IPS-20b (cell line): Measurements from ENCODE around the gene ITGA11.

Source experiments
- H3K27ac ChIP-seq: one replicate; pipeline ENCODE4 v1.5.1; 2013; ENCODE audit warnings: low read length
- H3K27me3 ChIP-seq: 2 replicates; pipeline ENCODE4 v1.6.1; 2013; ENCODE audit warnings: mild to moderate bottlenecking, low read length, inconsistent platforms; ENCODE audit not compliant: insufficient read depth
- H3K36me3 ChIP-seq: 2 replicates; pipeline ENCODE4 v1.6.1; 2013; ENCODE audit warnings: low read depth, mild to moderate bottlenecking, inconsistent platforms, low read length, moderate library complexity; ENCODE audit not compliant: insufficient read depth
- H3K4me1 ChIP-seq: 2 replicates; pipeline ENCODE4 v1.6.1; 2013; ENCODE audit warnings: mild to moderate bottlenecking, control low read depth, inconsistent platforms, low read length, moderate library complexity; ENCODE audit not compliant: insufficient read depth
- H3K4me3 ChIP-seq: 2 replicates; pipeline ENCODE4 v1.5.1; 2013; ENCODE audit warnings: mild to moderate bottlenecking, low read length, inconsistent platforms
- H3K9ac ChIP-seq: 2 replicates; pipeline ENCODE4 v1.6.1; 2013; ENCODE audit warnings: low read depth, mild to moderate bottlenecking, inconsistent platforms, low read length, moderate library complexity
- H3K9me3 ChIP-seq: 2 replicates; pipeline ENCODE4 v1.6.1; 2013; ENCODE audit warnings: mild to moderate bottlenecking, low read depth, low read length, inconsistent platforms; ENCODE audit not compliant: insufficient read depth

ITGA11 gene

GRCh38 chr15:68325726-68326125 lies 106.2 kb downstream of the ITGA11 start:
- no peaks in the 10 kb centered on the region for H3K36me3 ChIP-seq
- H3K4me1 ChIP-seq, result peaks cover 23% of the 10 kb centered on the region; the same call in 1 of the 2 replicates

GRCh38 chr15:68322796-68323195 lies 109.2 kb downstream of the ITGA11 start:
- Histone ChIP-seq H3K4me1 (peaks cover 4% of the 10 kb centered on the region; the same call in 1 of the 2 replicates), H3K4me3 (no peak overlapping the region), H3K27ac (no peak overlapping the region), H3K36me3 (no peaks in the 10 kb centered on the region), H3K27me3 (no peaks in the 10 kb centered on the region), H3K9ac (no peak overlapping the region), H3K9me3 (no peaks in the 10 kb centered on the region)

More at GRCh38 chr15:68325726-68326125, 106.2 kb downstream of the ITGA11 start:
- H3K9ac ChIP-seq, result no peak overlapping the region
- H3K4me3 ChIP-seq, result no peak overlapping the region
- H3K27ac ChIP-seq, result no peak overlapping the region
- no peaks in the 10 kb centered on the region for H3K9me3 ChIP-seq
- 0 out of 2 replicates have a peak, but pooled peaks cover 11% of the 10 kb centered on the region for H3K27me3 ChIP-seq

- no peak overlapping the region for H3K27ac ChIP-seq
- H3K9me3 ChIP-seq, result no peaks in the 10 kb centered on the region
- peaks cover under 1% of the 10 kb centered on the region; the same call in 1 of the 2 replicates for H3K4me1 ChIP-seq
- H3K4me3 ChIP-seq, result no peak overlapping the region
- H3K36me3 ChIP-seq, result no peaks in the 10 kb centered on the region
- H3K9ac ChIP-seq, result no peak overlapping the region
- no peaks in the 10 kb centered on the region for H3K27me3 ChIP-seq
Observed at GRCh38 chr15:68321229-68321628, 110.7 kb downstream of the ITGA11 start.

GRCh38 chr15:68319997-68320396 lies 112.0 kb downstream of the ITGA11 start:
- Histone ChIP-seq H3K27me3 (no peaks in the 10 kb centered on the region), H3K27ac (no peak overlapping the region), H3K9ac (no peak overlapping the region), H3K9me3 (no peaks in the 10 kb centered on the region), H3K4me3 (no peak overlapping the region), H3K4me1 (peaks cover 7% of the 10 kb centered on the region; the same call in 1 of the 2 replicates), H3K36me3 (no peaks in the 10 kb centered on the region)

GRCh38 chr15:68318931-68319909 lies 112.7 kb downstream of the ITGA11 start:
- Histone ChIP-seq H3K4me1 (peaks cover 7% of the 10 kb centered on the region; the same call in 1 of the 2 replicates), H3K4me3 (no peak overlapping the region), H3K27me3 (no peaks in the 10 kb centered on the region)

GRCh38 chr15:68318008-68318835 lies 113.7 kb downstream of the ITGA11 start:
- H3K36me3 ChIP-seq, result no peaks in the 10 kb centered on the region
- H3K9ac ChIP-seq, result no peak overlapping the region
- H3K27ac ChIP-seq, result no peak overlapping the region
- H3K27me3 ChIP-seq, result no peaks in the 10 kb centered on the region
- peaks cover 7% of the 10 kb centered on the region; the same call in 1 of the 2 replicates for H3K4me1 ChIP-seq
- H3K9me3 ChIP-seq, result no peaks in the 10 kb centered on the region
- H3K4me3 ChIP-seq, result no peak overlapping the region

More at GRCh38 chr15:68318931-68319909, 112.7 kb downstream of the ITGA11 start:
- Histone ChIP-seq H3K36me3 (no peaks in the 10 kb centered on the region), H3K27ac (no peak overlapping the region), H3K9me3 (no peaks in the 10 kb centered on the region), H3K9ac (no peak overlapping the region)

GRCh38 chr15:68317281-68318007 lies 114.5 kb downstream of the ITGA11 start:
- Histone ChIP-seq H3K36me3 (no peaks in the 10 kb centered on the region), H3K27me3 (no peaks in the 10 kb centered on the region), H3K27ac (no peak overlapping the region), H3K4me1 (peaks cover 7% of the 10 kb centered on the region; the same call in 1 of the 2 replicates), H3K9ac (no peak overlapping the region), H3K9me3 (no peaks in the 10 kb centered on the region), H3K4me3 (no peak overlapping the region)

- Histone ChIP-seq H3K9ac (peak overlapping the region; percentile 27; the same call in 1 of the 2 replicates), H3K9me3 (no peaks in the 10 kb centered on the region; the same call in 1 of the 2 replicates), H3K36me3 (no peaks in the 10 kb centered on the region), H3K4me3 (no peak overlapping the region; the same call in 1 of the 2 replicates), H3K27me3 (no peaks in the 10 kb centered on the region), H3K4me1 (peaks cover 7% of the 10 kb centered on the region; the same call in 1 of the 2 replicates), H3K27ac (peak overlapping the region; percentile 36)
Observed at GRCh38 chr15:68316061-68316804, 115.7 kb downstream of the ITGA11 start.

- Histone ChIP-seq H3K9me3 (no peaks in the 10 kb centered on the region; the same call in 1 of the 2 replicates), H3K4me1 (peaks cover 7% of the 10 kb centered on the region; the same call in 1 of the 2 replicates), H3K4me3 (no peak overlapping the region; the same call in 1 of the 2 replicates), H3K36me3 (no peaks in the 10 kb centered on the region), H3K27me3 (no peaks in the 10 kb centered on the region), H3K27ac (peak overlapping the region; percentile 36), H3K9ac (peak overlapping the region; percentile 27; the same call in 1 of the 2 replicates)
Observed at GRCh38 chr15:68315495-68316031, 116.4 kb downstream of the ITGA11 start.

- no peak overlapping the region for H3K27ac ChIP-seq
- H3K4me1 ChIP-seq, result peaks cover 7% of the 10 kb centered on the region; the same call in 1 of the 2 replicates
- no peak overlapping the region for H3K4me3 ChIP-seq
- no peak overlapping the region for H3K9ac ChIP-seq
- no peaks in the 10 kb centered on the region for H3K27me3 ChIP-seq
- H3K36me3 ChIP-seq, result no peaks in the 10 kb centered on the region
- H3K9me3 ChIP-seq, result no peaks in the 10 kb centered on the region; the same call in 1 of the 2 replicates
Observed at GRCh38 chr15:68315035-68315434, 116.9 kb downstream of the ITGA11 start.
